NT2/D1 (cell line): ENCODE results near the gene DUXB.

Source experiments
- SUZ12 ChIP-seq: IDR thresholded peaks from 2 replicates; pipeline ENCODE4 v1.6.1; 2011; ENCODE audit not compliant: insufficient read length, insufficient read depth; ENCODE audit errors: extremely low read depth
- YY1 ChIP-seq: IDR thresholded peaks from 2 replicates; pipeline ENCODE4 v1.6.1; 2011; ENCODE audit not compliant: insufficient read length, insufficient read depth
- ZNF274 ChIP-seq: IDR thresholded peaks from 2 replicates; pipeline ENCODE4 v1.6.1; 2011; ENCODE audit warnings: mild to moderate bottlenecking, low read depth, low read length

DNA sequence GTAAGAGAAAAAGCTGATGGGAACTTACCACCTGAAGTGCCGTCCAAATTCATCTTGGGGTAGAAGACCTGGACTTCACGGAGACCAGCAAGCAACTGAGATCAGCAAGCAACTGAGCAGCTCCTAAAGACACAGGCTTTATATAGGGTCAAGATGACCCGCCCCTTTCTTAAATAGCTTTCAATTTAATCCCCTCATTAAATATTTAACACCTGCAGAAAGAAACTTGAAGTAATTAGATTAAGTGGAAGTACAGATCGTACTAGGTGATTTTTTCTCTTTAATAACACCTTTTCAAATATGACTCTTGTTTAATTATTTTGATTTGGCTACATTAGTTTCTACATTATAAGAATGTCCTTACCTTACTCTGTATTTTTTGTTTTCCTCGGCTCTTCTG lies 25.1 kb upstream of the DUXB start, which contains the start of gene CPHXL:
- TF ChIP-seq SUZ12, result no peak
- no peak for TF ChIP-seq ZNF274
- no peak for TF ChIP-seq YY1
